Panc1 (cell line): Measurements from ENCODE around the gene MEGF10. TPM values are rescaled to one million over a fixed set of nuclear protein-coding genes. Genes with fewer than 3 reads are reported as not detected.

Source experiments
- ATAC-seq: fragments of 200-7000 bp; cut with Tn5 transposase; 2 replicates; pipeline ENCODE4 v1.9.1; 2020; ENCODE audit warnings: mild to moderate bottlenecking, moderate library complexity
- BruUV-seq: library from RNA; stranded (reverse); fragments of 400-500 nt; replicated peaks from 2 replicates; lab custom pipeline; 2021; lab: Mats Ljungman, UMichigan
- CTCF ChIA-PET: fragments of 300-600 bp; sonication (Branson Sonifier 250); formaldehyde crosslinking; loops from one replicate; lab custom pipeline; 2022; ENCODE audit warnings: antibody characterized with exemption; lab: Charles Lee
- POLR2A ChIA-PET: fragments of 300-600 bp; sonication (Branson Sonifier 250); formaldehyde crosslinking; loops from one replicate; lab custom pipeline; 2022; ENCODE audit warnings: antibody characterized with exemption; lab: Charles Lee
- DNase-seq: peaks from one replicate; pipeline ENCODE4 v3.0.0-alpha.2; 2010; ENCODE audit warnings: low read depth, low spot score
- H3K27ac ChIP-seq: 2 replicates; pipeline ENCODE4 v1.5.1; 2011; ENCODE audit warnings: mild to moderate bottlenecking, low read length, inconsistent platforms
- H3K27me3 ChIP-seq: fragments of 200-500 bp; sonication (Bioruptor generic); 2 replicates; pipeline ENCODE4 v1.6.0; 2014; ENCODE audit warnings: low read length, inconsistent platforms; ENCODE audit not compliant: control insufficient read depth, insufficient read depth
- H3K36me3 ChIP-seq: fragments of 200-500 bp; sonication (Bioruptor generic); 2 replicates; pipeline ENCODE4 v1.5.1; 2014; ENCODE audit warnings: inconsistent platforms, mild to moderate bottlenecking, low read length, moderate library complexity; ENCODE audit not compliant: control insufficient read depth, insufficient read depth
- H3K4me1 ChIP-seq: 2 replicates; pipeline ENCODE4 v1.5.1; 2011; ENCODE audit warnings: inconsistent platforms, mild to moderate bottlenecking, low read length, moderate library complexity; ENCODE audit not compliant: control insufficient read depth, insufficient read depth
- H3K4me3 ChIP-seq, 2 experiments: 2 replicates each; pipeline ENCODE4 v1.5.1; 2011 to 2012; ENCODE audit warnings: low read depth in 2 of 2, low read length in 2 of 2, mild to moderate bottlenecking in 2 of 2, inconsistent platforms in 1 of 2, moderate library complexity in 1 of 2
- H3K9me3 ChIP-seq: fragments of 200-500 bp; sonication (Bioruptor generic); 2 replicates; pipeline ENCODE4 v1.5.1; 2014; ENCODE audit warnings: low read depth, mild to moderate bottlenecking, inconsistent platforms, low read length, moderate library complexity; ENCODE audit not compliant: control insufficient read depth, insufficient read depth
- POLR2AphosphoS5 ChIP-seq: IDR thresholded peaks from 2 replicates; pipeline ENCODE4 v1.6.1; 2012; ENCODE audit warnings: mild to moderate bottlenecking, low read depth, low read length, moderate library complexity
- SIN3A ChIP-seq: IDR thresholded peaks from 2 replicates; pipeline ENCODE4 v1.6.1; 2012; ENCODE audit warnings: low read depth, mild to moderate bottlenecking, low read length, moderate library complexity, borderline replicate concordance; ENCODE audit not compliant: insufficient read depth
- TCF7L2 ChIP-seq: IDR thresholded peaks from 2 replicates; pipeline ENCODE4 v1.6.1; 2011; ENCODE audit warnings: mild to moderate bottlenecking, low read depth, low read length, inconsistent platforms
- in situ Hi-C: cut with HindIII; loops from 2 replicates; pipeline ENCODE4 v1.10.0; 2016; ENCODE audit warnings: low sequenced_read_pairs, low pct_unique_long_range_greater_than_20kb
- intact Hi-C: fragments of 100-400 bp; cut with micrococcal nuclease; formaldehyde crosslinking; loops from one replicate; pipeline ENCODE4 v1.10.0; 2022; ENCODE audit not compliant: unreplicated experiment
- total RNA-seq: library from RNA; stranded (reverse); gene quantifications from one replicate; pipeline ENCODE4 v1.2.1, GENCODE V29; 2021; ENCODE audit not compliant: unreplicated experiment
- TF ChIP-seq, protein P1 (sequence below), 2 experiments: IDR thresholded peaks; 2 replicates each; pipeline ENCODE4 v1.6.1; 2011 to 2012; ENCODE audit warnings: low read depth in 2 of 2, control low read depth in 1 of 2, low read length in 1 of 2, mild to moderate bottlenecking in 1 of 2, moderate library complexity in 1 of 2; ENCODE audit not compliant: insufficient read depth in 1 of 2
- TF ChIP-seq, protein P2 (sequence below): fragments of 450-650 bp; IDR thresholded peaks from 2 replicates; pipeline ENCODE4 v1.5.1; 2017; ENCODE audit warnings: mild to moderate bottlenecking

The MEGF10 gene
- total RNA-seq, 1 experiment from 2014 or later, result not detected

- ChIA-PET POLR2A (no interaction called here), CTCF (no interaction called here)
- H3K4me1 ChIP-seq, result peaks cover 4% of the 10 kb centered on the region; the same call in 1 of the 2 replicates
- no peak overlapping the region for H3K4me3 ChIP-seq
- ATAC-seq, result no peak
- peaks cover 21% of the 10 kb centered on the region for H3K27me3 ChIP-seq
- peaks cover 4% of the 10 kb centered on the region; the same call in 1 of the 2 replicates for H3K9me3 ChIP-seq
- H3K27ac ChIP-seq, result no peak overlapping the region
- DNase-seq, result no peak
- TF ChIP-seq SIN3A (no peak), POLR2AphosphoS5 (no peak), TCF7L2 (no peak)
- TF ChIP-seq, protein P1, sequence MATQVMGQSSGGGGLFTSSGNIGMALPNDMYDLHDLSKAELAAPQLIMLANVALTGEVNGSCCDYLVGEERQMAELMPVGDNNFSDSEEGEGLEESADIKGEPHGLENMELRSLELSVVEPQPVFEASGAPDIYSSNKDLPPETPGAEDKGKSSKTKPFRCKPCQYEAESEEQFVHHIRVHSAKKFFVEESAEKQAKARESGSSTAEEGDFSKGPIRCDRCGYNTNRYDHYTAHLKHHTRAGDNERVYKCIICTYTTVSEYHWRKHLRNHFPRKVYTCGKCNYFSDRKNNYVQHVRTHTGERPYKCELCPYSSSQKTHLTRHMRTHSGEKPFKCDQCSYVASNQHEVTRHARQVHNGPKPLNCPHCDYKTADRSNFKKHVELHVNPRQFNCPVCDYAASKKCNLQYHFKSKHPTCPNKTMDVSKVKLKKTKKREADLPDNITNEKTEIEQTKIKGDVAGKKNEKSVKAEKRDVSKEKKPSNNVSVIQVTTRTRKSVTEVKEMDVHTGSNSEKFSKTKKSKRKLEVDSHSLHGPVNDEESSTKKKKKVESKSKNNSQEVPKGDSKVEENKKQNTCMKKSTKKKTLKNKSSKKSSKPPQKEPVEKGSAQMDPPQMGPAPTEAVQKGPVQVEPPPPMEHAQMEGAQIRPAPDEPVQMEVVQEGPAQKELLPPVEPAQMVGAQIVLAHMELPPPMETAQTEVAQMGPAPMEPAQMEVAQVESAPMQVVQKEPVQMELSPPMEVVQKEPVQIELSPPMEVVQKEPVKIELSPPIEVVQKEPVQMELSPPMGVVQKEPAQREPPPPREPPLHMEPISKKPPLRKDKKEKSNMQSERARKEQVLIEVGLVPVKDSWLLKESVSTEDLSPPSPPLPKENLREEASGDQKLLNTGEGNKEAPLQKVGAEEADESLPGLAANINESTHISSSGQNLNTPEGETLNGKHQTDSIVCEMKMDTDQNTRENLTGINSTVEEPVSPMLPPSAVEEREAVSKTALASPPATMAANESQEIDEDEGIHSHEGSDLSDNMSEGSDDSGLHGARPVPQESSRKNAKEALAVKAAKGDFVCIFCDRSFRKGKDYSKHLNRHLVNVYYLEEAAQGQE (IDR thresholded peaks at IDR 0.05; ENCODE audit: insufficient read depth in 1 of 2, low read depth in 2 of 2, low read length in 1 of 2), result no peak
- TF ChIP-seq, protein P2, sequence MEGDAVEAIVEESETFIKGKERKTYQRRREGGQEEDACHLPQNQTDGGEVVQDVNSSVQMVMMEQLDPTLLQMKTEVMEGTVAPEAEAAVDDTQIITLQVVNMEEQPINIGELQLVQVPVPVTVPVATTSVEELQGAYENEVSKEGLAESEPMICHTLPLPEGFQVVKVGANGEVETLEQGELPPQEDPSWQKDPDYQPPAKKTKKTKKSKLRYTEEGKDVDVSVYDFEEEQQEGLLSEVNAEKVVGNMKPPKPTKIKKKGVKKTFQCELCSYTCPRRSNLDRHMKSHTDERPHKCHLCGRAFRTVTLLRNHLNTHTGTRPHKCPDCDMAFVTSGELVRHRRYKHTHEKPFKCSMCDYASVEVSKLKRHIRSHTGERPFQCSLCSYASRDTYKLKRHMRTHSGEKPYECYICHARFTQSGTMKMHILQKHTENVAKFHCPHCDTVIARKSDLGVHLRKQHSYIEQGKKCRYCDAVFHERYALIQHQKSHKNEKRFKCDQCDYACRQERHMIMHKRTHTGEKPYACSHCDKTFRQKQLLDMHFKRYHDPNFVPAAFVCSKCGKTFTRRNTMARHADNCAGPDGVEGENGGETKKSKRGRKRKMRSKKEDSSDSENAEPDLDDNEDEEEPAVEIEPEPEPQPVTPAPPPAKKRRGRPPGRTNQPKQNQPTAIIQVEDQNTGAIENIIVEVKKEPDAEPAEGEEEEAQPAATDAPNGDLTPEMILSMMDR, result no peak
- in situ Hi-C loops, result no loop called here
- no peaks in the 10 kb centered on the region for H3K36me3 ChIP-seq
- intact Hi-C loops, result no loop called here
- no TSS peak for BruUV-seq
These were observed 2.8 kb downstream of the MEGF10 start for GRCh38 chr5:127293373-127293772.

DNA sequence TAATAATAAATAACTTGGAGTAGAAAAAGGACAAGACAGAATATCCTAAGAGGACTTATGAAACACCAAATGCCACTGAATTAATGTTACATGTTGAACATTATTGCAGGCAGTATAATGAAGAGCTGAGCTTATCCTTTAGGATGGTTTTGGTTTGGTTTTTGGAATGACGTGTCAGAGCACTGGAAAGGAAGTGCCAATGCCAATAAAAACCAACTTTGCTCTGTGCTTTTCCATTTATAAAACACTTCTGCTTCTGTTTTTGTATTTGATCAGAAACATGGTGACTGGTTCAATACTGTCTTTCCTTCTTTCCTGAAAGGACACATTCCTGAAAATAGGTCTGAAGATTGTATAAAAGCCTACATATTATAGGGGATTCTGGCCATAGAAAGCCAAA lies 4.2 kb downstream of the MEGF10 start:
- H3K4me3 ChIP-seq, result no peak overlapping the region
- DNase-seq (no peak), ATAC-seq (no peak)
- H3K27me3 ChIP-seq, result peaks cover 23% of the 10 kb centered on the region
- H3K27ac ChIP-seq, result no peak overlapping the region
- ChIA-PET CTCF (no interaction called here), POLR2A (no interaction called here)
- intact Hi-C loops (no loop called here), in situ Hi-C loops (no loop called here)
- no peaks in the 10 kb centered on the region for H3K9me3 ChIP-seq
- BruUV-seq, result no TSS peak
- peaks cover 4% of the 10 kb centered on the region; the same call in 1 of the 2 replicates for H3K4me1 ChIP-seq
- TF ChIP-seq, protein P1 (IDR thresholded peaks at IDR 0.05; ENCODE audit: insufficient read depth in 1 of 2, low read depth in 2 of 2, low read length in 1 of 2), result no peak
- TF ChIP-seq, protein P2, result no peak
- TF ChIP-seq SIN3A (no peak), TCF7L2 (no peak)
- H3K36me3 ChIP-seq, result no peaks in the 10 kb centered on the region
